CD4-positive, alpha-beta T cell (primary cell): ENCODE data around the gene UBE2D3. TPM values are rescaled to one million over a fixed set of nuclear protein-coding genes. Genes with fewer than 3 reads are reported as not detected.

ENCODE experiments used
- ATAC-seq: fragments of 200-7000 bp; cut with Tn5 transposase; one replicate; pipeline ENCODE4 v1.10.0; 2022; ENCODE audit warnings: mild to moderate bottlenecking; ENCODE audit not compliant: poor library complexity
- CTCF ChIA-PET: fragments of 350-600 bp; sonication (Branson Sonifier 250); formaldehyde crosslinking; loops from one replicate; lab custom pipeline; 2021; ENCODE audit warnings: antibody characterized with exemption, inconsistent platforms; lab: Charles Lee
- POLR2A ChIA-PET: fragments of 350-600 bp; sonication (Branson Sonifier 250); formaldehyde crosslinking; loops from one replicate; lab custom pipeline; 2021; ENCODE audit warnings: antibody characterized with exemption, inconsistent platforms; lab: Charles Lee
- DNase-seq, 14 experiments: peaks; one replicate each; pipeline ENCODE4 v3.0.0-alpha.2; 2013 to 2020; ENCODE audit warnings: mixed read lengths in 2 of 14
- H3K27ac ChIP-seq, 2 donors: one replicate each; pipeline versions ENCODE4 v1.5.1 to v1.7.0; 2013; ENCODE audit warnings: low read length in 2 of 2, low read depth in 1 of 2, mild to moderate bottlenecking in 1 of 2
- H3K27me3 ChIP-seq, 2 experiments: 1 replicate in 1 of 2; 2 replicates in 1 of 2; pipeline versions ENCODE4 v1.6.1 to v1.7.0; 2013; ENCODE audit warnings: low read length in 2 of 2, control low read depth in 1 of 2, mild to moderate bottlenecking in 1 of 2, moderate library complexity in 1 of 2; ENCODE audit not compliant: insufficient read depth in 2 of 2, control insufficient read depth in 1 of 2
- H3K36me3 ChIP-seq: one replicate; pipeline ENCODE4 v1.6.1; 2013; ENCODE audit warnings: low read length, control low read depth; ENCODE audit not compliant: insufficient read depth
- H3K4me1 ChIP-seq: one replicate; pipeline ENCODE4 v1.6.1; 2013; ENCODE audit warnings: low read length, control low read depth; ENCODE audit not compliant: insufficient read depth
- H3K4me3 ChIP-seq: one replicate; pipeline ENCODE4 v1.5.1; 2013; ENCODE audit warnings: mild to moderate bottlenecking, low read length, moderate library complexity
- H3K9me3 ChIP-seq, 2 experiments: 1 replicate in 1 of 2; 2 replicates in 1 of 2; pipeline versions ENCODE4 v1.6.1 to v1.7.0; 2013; ENCODE audit warnings: low read length in 2 of 2, mild to moderate bottlenecking in 2 of 2, control low read depth in 1 of 2, moderate library complexity in 1 of 2; ENCODE audit not compliant: control insufficient read depth in 1 of 2, insufficient read depth in 1 of 2
- H3K27ac Mint-ChIP-seq: one replicate; pipeline ENCODE4 v1.8.0; 2020; ENCODE audit warnings: mixed read lengths
- H3K27me3 Mint-ChIP-seq: one replicate; pipeline ENCODE4 v1.8.0; 2021; ENCODE audit warnings: mixed read lengths
- H3K36me3 Mint-ChIP-seq: one replicate; pipeline ENCODE4 v1.8.0; 2021; ENCODE audit warnings: low read depth, mixed read lengths
- H3K4me1 Mint-ChIP-seq: one replicate; pipeline ENCODE4 v1.8.0; 2021; ENCODE audit warnings: low read depth, mixed read lengths
- H3K4me3 Mint-ChIP-seq: one replicate; pipeline ENCODE4 v1.8.0; 2020; ENCODE audit warnings: mild to moderate bottlenecking, mixed read lengths
- H3K9me3 Mint-ChIP-seq: one replicate; pipeline ENCODE4 v1.8.0; 2020; ENCODE audit warnings: mixed read lengths
- intact Hi-C, 2 experiments: fragments of 100-400 bp; cut with DNase I in 1 of 2; cut with micrococcal nuclease in 1 of 2; formaldehyde crosslinking; loops; one replicate each; pipeline versions ENCODE4 v1.15.1 to v1.9.0; 2023 to 2025; cut with DNase I, micrococcal nuclease
- total RNA-seq, 174 experiments: library from RNA in 2 of 174; stranded (reverse) in 2 of 174; gene quantifications; one replicate each; pipeline ENCODE4 v1.2.3 and lab custom pipeline; 2021 to 2026
- TF ChIP-seq, protein P1 (sequence below): fragments of 200-600 bp; IDR thresholded peaks from one replicate; pipeline ENCODE4 v1.8.0; 2022; ENCODE audit warnings: antibody characterized with exemption, mild to moderate bottlenecking

UBE2D3 gene
- total RNA-seq, 2 experiments from 2014 or later, result 659 to 719 TPM

DNA sequence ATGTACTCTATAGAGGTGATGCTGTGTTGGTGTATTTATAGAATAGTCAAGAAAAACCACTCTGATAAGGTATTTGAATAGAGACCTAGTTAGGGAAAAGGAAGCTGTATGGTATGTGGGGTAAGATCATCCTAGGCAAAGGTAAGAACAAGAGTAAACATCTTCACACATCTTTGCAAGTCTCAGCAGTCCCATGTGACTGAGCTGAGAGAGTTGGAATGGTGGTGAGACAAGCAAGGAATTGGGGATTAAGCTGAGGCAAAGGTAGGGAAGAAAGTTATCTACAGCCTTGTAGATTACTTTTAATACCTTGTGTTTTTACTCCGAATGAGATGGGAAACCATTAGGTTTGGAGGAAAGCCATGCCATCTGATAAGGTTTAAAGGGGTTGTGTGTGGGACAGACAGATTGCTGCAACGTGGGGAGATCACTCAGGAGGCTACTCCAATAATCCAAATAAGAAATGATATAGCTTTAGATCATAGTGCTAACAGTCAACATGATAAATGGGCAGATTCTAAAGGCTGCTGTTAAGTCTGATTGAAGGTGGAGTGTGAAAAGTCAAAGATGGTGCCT lies 34.9 kb downstream of the UBE2D3 start:
- no peaks in the 10 kb centered on the region for H3K4me1 ChIP-seq
- H3K36me3 Mint-ChIP-seq, result peaks cover 71% of the 10 kb centered on the region
- peaks cover 38% of the 10 kb centered on the region for H3K36me3 ChIP-seq
- H3K27ac ChIP-seq, result no peak overlapping the region
- intact Hi-C loops, result loop anchor here (5.0 kb wide), 1 partner anchor 35 kb away; the partner anchor contains the start of gene UBE2D3 (in 2 of the 2)
- H3K4me3 Mint-ChIP-seq, result no peak overlapping the region
- POLR2A ChIA-PET, result interaction anchor here (1.2 to 7.1 kb wide), 2 partner anchors 31 to 34 kb away, joined by 3 to 41 read pairs; partner anchors contain the start of gene UBE2D3
- H3K4me3 ChIP-seq, result no peak overlapping the region
- H3K27ac Mint-ChIP-seq, result peak overlapping the region; percentile 14
- TF ChIP-seq, protein P1, sequence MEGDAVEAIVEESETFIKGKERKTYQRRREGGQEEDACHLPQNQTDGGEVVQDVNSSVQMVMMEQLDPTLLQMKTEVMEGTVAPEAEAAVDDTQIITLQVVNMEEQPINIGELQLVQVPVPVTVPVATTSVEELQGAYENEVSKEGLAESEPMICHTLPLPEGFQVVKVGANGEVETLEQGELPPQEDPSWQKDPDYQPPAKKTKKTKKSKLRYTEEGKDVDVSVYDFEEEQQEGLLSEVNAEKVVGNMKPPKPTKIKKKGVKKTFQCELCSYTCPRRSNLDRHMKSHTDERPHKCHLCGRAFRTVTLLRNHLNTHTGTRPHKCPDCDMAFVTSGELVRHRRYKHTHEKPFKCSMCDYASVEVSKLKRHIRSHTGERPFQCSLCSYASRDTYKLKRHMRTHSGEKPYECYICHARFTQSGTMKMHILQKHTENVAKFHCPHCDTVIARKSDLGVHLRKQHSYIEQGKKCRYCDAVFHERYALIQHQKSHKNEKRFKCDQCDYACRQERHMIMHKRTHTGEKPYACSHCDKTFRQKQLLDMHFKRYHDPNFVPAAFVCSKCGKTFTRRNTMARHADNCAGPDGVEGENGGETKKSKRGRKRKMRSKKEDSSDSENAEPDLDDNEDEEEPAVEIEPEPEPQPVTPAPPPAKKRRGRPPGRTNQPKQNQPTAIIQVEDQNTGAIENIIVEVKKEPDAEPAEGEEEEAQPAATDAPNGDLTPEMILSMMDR, result no peak
- H3K4me1 Mint-ChIP-seq, result peaks cover 22% of the 10 kb centered on the region
- no peaks in the 10 kb centered on the region for H3K27me3 Mint-ChIP-seq
- DNase-seq (no peak), ATAC-seq (peak; percentile 29)
- peaks cover 14 to 16% of the 10 kb centered on the region in 2 experiments for H3K9me3 ChIP-seq
- H3K27me3 ChIP-seq, result no peaks in the 10 kb centered on the region
- CTCF ChIA-PET, result no interaction called here
- H3K9me3 Mint-ChIP-seq, result peaks cover 22% of the 10 kb centered on the region

DNA sequence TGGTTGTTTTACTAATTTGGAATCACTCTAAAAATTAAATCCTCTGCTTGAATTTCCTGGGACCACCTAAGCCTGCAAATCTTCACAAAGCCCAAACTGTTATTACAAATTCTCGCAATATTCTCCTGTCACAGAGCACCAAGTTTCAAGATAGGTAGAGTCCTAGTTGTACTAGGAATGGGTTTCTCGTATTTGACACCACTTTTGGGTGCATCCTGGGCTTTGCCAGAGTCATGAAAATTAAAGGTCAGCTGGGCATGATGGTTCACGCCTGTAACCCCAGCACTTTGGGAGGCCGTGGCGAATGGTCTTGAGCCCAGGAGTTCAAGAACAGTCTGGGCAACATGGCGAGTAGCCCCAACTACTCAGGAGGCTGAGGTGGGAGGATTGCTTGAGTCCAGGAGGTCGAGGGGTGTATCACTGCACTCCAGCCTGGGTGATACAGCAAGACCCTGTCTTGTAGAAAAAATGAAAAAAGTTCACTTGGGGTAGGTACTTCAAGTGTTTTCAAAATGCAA lies 36.0 kb downstream of the UBE2D3 start:
- intact Hi-C loops, result loop anchor here (5.0 kb wide), 1 partner anchor 36 kb away; the partner anchor contains the start of gene UBE2D3 (in 2 of the 2)

DNA sequence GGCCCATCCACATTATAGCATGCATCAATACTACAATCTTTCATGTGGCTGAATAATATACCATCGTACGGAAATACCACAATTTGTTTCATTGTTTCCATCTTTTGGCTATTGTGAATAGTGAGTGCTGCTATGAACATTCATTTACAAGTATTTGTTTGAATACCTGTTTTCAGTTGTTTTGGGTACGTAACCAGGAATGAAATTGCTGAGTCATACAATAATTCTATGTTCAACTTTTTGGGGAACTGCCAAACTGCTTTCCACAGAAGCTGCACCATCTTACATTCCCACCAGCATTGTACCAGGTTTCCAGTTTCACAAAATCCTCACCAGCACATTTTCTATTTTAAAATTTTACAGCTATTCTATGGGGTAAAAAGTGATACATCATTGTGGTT lies 38.0 kb downstream of the UBE2D3 start:
- no peaks in the 10 kb centered on the region for H3K27me3 ChIP-seq
- H3K27me3 Mint-ChIP-seq, result no peaks in the 10 kb centered on the region
- ATAC-seq (no peak), DNase-seq (no peak)
- ChIA-PET CTCF (interaction anchor here (2.0 kb wide), 1 partner anchor 9 kb away, joined by 5 read pairs; no protein-coding TSS in a partner anchor), POLR2A (interaction anchor here (0.9 to 7.1 kb wide), 6 partner anchors 14 to 80 kb away, joined by 3 to 41 read pairs (median 6); partner anchors contain the start of genes CISD2, MANBA and UBE2D3)
- H3K4me1 ChIP-seq, result no peaks in the 10 kb centered on the region
- intact Hi-C loops, result no loop called here
- peaks cover 7% of the 10 kb centered on the region for H3K36me3 ChIP-seq
- H3K9me3 ChIP-seq, result peaks cover 16 to 18% of the 10 kb centered on the region in 2 experiments
- peaks cover 5% of the 10 kb centered on the region for H3K4me1 Mint-ChIP-seq
- peaks cover 40% of the 10 kb centered on the region for H3K36me3 Mint-ChIP-seq
- H3K4me3 Mint-ChIP-seq, result no peak overlapping the region
- peaks cover 21% of the 10 kb centered on the region for H3K9me3 Mint-ChIP-seq
- H3K27ac ChIP-seq, result no peak overlapping the region
- no peak overlapping the region for H3K4me3 ChIP-seq
- no peak overlapping the region for H3K27ac Mint-ChIP-seq
- TF ChIP-seq, protein P1, result no peak

More for the DNA sequence above, 36.0 kb downstream of the UBE2D3 start:
- H3K27me3 Mint-ChIP-seq, result no peaks in the 10 kb centered on the region
- Histone ChIP-seq H3K36me3 (peaks cover 27% of the 10 kb centered on the region), H3K27ac (no peak overlapping the region), H3K27me3 (no peaks in the 10 kb centered on the region), H3K4me3 (no peak overlapping the region), H3K9me3 (peaks cover 16 to 18% of the 10 kb centered on the region in 2 experiments), H3K4me1 (no peaks in the 10 kb centered on the region)
- peak overlapping the region; percentile 14 for H3K27ac Mint-ChIP-seq
- no peak overlapping the region for H3K4me3 Mint-ChIP-seq
- CTCF ChIA-PET, result no interaction called here
- no peak for ATAC-seq
- POLR2A ChIA-PET, result interaction anchor here (2.4 to 7.1 kb wide), 2 partner anchors 30 to 35 kb away, joined by 12 to 41 read pairs; partner anchors contain the start of genes MANBA and UBE2D3
- H3K4me1 Mint-ChIP-seq, result peaks cover 20% of the 10 kb centered on the region
- no peak for DNase-seq
- H3K36me3 Mint-ChIP-seq, result peaks cover 61% of the 10 kb centered on the region
- peaks cover 23% of the 10 kb centered on the region for H3K9me3 Mint-ChIP-seq
- TF ChIP-seq, protein P1, result no peak
